Stimulated activated CD8-positive, alpha-beta memory T cell treated with anti-CD3 and anti-CD28 coated beads, Interleukin-15, amount 100 ng/mL, for 24 hours (primary cell): ENCODE measurements around the gene IQGAP2.

ENCODE experiments used
- DNase-seq: peaks from one replicate; pipeline ENCODE4 v3.0.0-alpha.2; 2020; ENCODE audit warnings: low read depth

Gene IQGAP2

DNA sequence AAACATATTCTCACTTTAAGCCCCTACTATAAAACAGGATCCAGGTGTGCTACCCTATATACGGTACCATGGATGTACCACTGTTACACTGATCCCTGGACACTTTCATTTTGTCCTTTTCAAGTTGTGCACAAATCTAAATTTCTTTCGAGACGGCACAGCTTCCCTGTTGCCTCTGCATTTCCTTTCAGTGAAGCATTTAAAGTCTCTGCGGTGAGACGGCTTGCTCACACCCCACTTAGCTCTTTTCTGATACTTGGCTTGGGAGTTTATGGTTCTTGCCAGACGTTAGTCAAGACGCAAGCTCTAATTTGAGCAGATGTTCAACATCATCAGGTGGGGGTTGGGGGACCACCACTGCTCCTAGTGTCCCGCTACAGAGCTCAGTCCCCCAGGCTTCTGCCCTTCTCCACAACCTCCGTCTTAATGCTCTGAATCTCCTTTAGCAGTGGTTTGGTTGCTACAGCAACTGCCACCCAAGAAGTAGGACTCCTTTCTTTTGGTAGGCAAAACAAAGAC lies 204.3 kb downstream of the IQGAP2 start:
- DNase-seq = no peak

DNA sequence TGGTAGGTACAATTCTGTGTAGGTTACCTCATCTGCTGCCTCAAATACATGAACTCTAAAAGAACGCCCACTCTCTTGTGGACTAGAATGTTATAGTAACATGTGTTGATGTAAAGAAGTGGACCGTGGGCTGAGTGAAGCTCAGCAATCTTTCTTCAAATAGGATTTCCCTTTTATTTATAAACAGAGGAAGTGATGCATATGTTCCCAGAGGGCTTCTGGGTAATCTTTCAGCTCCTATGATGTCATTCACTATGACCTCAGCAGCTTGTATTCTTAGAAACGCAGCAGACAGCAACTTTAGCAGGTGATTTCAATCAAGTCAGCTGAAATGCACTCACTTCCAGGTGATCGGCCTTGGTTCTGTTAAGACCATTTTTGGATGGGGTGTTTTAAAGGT lies 205.7 kb downstream of the IQGAP2 start:
- no peak for DNase-seq

DNA sequence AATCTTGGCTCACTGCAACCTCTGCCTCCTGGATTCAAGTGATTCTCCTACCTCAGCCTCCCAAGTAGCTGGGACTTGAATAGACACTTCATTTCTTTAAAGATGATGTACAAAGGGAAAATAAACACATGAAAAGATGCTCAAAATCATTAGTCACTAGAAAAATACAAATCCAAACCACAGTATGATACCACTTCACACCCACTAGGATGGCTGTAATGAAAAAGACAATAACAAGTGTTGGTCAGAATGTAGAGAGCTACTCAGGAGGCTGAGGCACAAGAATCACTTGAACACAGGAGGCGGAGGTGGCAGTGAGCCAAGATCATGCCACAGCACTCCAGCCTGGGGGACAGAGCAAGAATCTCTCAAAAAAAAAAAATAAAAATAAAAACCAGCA lies 207.1 kb downstream of the IQGAP2 start:
- no peak for DNase-seq

DNA sequence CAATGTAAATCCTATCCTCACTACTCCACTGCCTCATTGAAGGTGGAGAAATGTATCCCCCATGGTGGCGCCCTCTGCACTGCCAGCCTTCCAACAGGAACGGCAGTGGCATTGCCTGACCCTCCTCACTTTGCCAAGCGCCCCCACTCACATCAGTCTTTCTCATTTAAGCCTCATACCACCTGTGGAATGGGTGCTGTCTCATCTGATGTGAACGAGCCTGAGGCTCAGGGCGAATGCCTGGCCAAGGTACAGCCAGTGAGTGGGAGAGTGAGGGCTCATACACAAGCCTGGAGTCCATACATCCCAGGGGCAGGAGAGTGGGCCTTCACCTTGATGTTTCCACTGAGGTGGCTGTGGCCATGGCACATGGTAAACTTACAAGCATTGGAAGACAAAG lies 209.9 kb downstream of the IQGAP2 start:
- DNase-seq = no peak

DNA sequence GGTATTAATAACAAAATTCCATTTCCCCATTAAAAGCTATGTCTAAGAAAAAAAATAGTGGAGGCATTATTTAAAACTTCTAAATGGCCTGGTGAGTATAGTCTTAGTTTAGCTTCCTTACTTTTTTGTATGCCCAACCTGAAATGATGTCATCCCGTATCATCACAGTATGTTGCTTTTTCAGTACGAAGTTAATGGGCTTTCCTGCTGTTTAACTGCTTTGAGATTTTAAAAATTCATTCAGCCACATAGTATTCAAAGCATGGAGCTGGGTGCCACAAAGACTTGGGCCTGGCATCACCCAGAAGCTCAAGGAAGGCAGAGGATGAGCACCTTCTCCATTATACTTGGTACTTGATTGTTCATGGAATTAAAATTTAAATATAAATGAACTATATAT lies 212.7 kb downstream of the IQGAP2 start:
- no peak for DNase-seq

DNA sequence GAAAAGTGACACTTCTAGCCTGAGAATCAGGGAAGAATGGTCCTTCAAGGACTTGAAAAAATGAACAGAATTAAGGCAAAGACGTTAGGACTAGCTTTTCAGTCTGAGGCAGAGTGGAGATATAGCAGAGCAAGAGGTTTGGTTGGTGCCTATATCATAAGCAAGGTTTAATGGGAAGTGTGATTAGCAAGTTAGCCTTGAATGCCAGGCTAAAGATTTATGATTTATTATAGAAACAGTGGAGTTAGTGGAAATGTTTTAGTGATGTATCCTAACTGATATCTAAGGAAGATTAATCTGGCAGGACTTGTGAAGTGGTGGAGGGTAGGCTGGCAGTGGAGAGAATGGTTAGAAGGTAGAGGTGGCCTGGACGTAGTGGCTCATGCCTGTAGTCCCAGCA lies 213.1 kb downstream of the IQGAP2 start:
- DNase-seq = no peak

DNA sequence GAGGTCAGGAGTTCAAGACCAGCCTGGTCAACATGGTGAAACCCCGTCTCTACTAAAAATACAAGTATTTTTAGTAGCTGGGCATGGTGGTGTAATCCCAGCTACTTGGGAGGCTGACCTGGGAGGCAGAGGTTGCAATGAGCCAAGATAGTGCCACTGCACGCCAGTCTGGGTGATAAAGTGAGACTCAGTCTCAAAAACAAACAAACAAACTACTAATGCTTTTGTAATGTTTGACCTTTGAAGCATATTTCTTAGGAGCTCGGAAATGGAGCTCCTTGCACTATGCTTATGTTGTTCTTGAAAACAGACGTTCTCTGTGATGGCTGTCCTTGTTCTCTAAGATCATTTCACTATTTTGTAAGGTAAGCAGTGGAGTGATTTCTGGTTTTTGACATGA lies 214.1 kb downstream of the IQGAP2 start:
- DNase-seq = no peak

DNA sequence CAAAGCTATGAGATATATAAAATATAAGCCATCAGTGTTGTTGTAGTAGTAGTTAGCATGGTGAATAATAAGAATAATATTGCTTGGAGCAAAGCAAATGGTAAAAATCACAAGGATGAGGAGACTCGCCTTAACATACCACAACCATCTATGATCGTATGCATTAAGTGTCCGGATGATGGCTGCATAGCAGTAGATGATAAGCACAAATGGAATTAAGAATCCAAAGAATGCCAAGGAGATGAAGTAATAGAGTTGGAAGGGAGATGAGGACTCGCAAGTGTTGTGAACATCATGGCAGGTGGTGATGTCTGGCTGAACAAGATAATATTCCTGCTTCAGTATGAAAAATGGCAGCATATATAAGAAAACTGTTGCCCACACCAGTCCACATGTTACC lies 214.6 kb downstream of the IQGAP2 start:
- DNase-seq = no peak

DNA sequence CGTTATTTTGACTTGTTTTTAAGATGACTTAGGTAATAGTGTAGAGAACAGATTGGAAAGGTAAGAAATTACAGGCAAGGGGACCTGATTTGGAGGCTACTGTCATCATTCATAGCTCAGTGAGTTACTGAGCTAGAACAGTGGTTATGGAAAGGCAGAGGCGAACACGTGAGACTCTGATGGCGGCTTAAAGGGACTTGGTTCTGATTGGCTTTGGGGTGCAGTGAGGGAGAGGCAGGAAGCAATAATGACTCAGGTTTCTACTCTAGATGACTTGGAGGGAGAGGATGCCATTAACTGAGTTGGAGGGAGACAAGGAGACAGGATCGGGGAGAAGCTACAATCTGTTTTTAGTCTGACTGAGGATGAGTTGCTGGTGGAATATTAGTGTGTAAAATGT lies 217.1 kb downstream of the IQGAP2 start:
- no peak for DNase-seq

DNA sequence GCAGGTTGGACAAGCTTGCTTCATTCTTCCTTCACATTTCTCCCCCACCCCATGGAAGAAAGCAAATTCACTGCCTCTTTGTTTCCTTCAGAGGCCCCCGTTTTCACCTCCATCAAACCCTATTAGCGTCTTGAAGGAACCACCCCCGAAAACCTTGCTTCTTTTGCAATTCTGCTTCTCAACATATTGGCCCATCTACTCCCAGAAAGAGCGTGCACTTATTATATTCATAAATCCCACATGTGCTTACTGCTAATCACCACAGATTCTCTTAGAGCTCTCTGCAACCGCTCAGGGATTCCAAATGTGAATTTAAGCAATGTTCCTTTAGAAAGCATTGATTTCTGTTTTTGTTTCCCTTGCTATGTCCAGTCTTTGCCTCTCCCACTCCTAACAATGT lies 219.0 kb downstream of the IQGAP2 start:
- DNase-seq = no peak

DNA sequence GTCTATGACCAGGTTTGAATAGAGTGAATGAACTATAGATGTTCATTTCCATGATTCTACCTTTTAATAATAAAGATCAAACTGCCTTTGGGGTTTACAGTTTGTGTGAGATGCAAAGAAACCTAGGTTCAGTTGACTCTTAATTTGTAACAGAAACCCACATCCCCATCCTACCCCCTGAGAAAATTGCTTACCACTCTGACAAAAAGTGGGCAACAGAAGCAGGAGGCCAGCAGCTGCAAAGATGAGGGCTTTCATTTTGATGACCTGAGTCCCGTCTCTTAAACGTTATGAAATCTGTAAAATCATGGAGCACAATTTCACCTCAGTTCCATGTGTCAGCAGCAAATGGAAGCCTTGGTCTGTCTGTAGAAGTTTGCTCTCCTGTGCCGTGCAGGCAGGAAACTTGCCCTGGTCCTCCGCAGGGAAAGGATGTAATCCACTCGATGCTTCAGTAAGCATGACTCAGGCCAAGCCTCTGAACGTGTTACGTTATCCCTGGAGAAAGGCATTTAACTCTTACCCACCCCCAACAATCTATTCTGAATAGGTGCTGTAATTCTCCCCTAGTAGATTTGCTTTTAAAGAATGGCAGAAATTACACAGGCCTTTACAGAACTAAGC lies 220.0 kb downstream of the IQGAP2 start, which contains the start of gene F2RL2:
Gene F2RL2 (minus strand): TSS at position 431 of the 624 bp plus-strand sequence. CDS start 173 bp downstream, at position 258.
- no peak for DNase-seq

DNA sequence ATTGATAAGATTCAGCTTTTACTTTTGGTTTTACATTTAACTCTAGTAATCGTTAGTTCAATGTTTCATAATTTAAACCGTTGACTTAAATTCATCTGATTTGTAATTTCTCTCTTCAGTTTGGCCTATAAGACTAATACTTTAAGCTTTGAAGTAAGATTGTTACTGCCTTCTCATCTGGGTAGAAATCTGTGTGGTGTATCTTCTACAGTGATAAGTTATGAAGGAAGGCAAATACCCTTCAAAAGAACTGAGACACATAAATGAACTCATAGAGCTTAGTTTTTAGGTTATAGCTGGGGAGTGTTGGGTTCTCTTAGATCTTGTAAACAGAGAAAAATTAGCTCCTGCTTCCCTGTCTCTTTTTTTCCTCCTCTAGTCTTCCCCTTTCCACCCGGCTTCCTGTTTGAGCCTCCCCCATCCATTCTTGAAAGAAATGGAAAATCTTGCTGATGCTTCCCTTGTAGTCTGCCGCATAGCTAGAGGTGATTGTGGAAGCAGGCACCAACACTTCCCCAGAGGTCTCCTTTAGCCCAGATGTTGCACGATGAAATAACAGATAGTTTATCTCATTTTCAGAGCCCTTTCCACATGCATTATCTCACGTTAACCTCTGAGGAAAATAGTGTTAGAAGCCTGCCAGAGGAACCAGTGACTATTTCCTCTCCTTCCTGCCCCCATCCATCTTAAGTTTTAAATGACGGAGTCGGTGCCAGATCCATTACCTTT lies 222.2 kb downstream of the IQGAP2 start:
- DNase-seq = no peak

DNA sequence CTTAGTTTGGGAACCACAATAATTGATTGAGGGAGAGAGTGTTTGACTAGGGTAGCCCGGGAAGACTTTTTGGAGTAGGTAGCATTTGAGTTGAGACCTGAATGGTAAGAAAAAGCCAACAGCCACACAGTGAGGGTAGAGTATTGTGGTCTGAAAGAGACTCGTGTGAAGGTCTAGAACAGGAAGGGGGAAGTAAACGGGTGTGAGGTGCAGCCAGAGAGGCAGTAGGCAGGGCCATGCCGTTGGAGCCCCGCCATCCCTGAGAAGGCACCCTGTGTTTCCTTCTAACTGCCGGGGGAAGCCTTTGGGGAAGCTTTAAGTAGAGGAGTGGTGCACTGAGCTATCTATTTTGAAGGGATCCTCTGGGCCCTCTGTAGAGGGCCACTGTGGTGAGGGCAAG lies 223.7 kb downstream of the IQGAP2 start:
- no peak for DNase-seq

DNA sequence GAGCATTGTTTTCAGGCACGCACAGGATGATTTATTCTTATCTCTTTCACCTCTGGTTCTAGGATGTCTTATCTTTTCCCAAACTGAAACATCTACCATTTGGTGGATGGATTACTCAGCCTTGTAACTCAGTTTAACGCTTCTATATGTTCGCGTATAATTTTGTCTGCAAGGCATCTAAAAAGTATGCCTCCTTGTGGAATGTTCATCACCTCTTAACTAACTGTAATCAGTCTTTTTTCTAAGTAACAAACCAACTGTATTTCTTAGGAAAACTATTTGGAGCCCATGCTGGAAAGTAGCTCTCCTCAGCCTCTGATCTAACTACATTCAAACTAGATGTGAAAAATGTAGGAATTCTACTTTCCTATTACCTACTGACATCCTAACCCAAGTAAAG lies 231.6 kb downstream of the IQGAP2 start:
- no peak for DNase-seq

DNA sequence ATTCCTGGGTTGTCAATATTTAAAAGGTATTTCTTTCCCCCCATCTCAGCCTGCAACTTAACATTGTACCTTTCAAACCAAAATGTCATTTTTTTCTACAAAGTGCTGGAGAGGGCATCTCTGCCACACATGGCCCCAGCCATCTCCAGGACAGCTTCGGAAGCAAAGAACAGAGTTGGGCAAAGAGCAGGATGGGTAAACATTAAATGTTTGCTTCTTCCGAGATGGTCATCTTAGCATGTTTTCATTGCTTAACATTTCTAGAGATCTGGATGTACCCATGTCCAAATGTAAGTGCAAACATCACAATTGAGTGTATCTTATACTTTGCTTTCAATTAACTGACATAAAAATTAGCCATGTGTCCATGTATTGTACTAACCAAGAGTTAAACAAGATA lies 234.4 kb downstream of the IQGAP2 start:
- no peak for DNase-seq

DNA sequence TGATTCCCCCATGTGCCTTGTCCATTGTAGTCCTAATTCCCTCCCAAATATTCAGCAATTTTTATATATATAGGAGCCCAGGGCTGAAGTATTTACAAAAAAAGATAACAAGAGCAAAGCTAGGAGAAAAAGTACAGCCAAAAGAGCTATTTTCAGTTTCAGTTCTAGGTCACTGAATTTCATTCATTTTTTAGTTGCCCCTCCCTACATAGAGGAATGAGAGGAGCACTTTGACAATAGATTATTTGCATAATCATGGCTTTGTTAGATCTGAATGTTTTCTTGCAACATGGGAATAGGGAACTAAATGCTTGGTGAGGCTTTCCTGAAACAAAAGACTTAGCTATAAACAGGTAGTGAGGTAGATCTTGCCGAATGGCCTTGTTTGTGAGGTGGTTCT lies 235.4 kb downstream of the IQGAP2 start:
- DNase-seq = no peak

DNA sequence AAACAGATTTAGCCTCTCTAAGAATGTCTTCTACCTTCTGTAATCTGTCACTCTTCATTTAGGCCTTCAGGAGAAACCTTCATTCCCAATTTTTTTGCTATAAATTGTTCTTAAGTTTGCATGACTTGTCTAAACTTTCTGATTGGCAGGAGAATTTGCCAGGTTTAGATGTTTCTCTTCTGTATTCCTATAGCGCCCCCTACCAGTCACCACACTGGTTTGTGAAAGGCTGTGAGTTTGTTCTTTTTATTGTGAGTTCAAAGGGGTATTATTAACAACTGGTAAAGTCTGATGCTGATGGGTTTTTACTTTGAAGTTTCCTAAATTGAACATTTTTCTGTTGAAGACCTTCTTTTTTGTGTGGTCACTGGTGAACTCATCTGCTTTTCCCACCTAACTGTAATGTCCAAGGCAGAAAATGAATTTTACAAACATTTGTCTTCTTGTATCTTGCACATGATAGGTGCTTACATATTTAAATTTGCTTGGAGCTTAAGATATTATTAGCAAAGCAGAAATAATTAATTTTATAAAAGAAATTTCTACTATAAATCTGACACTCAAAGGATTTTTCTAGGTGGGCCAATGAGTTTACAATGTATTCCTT lies 238.5 kb downstream of the IQGAP2 start:
- DNase-seq = peak; percentile 19

DNA sequence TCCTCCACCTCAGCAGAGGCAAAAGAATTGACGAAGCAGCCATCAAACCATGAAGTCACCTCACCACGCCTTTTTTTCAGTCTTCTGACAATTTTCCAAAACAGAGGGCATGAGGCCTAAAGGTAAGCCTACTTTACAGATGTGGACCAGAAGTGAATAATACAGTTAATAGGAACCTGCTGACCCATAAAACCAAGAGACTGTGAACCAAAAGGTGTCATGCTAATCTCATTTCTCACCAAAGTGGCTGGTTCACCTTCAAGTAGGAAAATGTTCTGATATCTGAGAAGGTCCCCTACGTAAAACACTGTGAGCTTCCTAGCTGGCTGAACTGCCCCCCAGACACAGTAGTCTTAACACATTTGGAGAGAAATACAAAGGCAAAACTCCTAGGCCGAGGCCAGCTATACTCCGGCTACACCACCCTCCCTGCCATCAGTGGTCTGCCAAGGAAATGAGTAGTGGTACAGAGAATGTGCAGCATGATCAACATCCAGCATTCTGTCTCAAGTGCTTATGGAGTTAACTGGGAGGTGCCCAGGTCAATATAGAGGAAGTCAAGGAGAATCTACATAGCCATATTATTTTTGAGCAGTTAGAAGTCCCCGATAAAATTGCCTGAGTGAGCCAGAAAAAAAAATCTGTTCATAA lies 239.4 kb downstream of the IQGAP2 start:
- no peak for DNase-seq

DNA sequence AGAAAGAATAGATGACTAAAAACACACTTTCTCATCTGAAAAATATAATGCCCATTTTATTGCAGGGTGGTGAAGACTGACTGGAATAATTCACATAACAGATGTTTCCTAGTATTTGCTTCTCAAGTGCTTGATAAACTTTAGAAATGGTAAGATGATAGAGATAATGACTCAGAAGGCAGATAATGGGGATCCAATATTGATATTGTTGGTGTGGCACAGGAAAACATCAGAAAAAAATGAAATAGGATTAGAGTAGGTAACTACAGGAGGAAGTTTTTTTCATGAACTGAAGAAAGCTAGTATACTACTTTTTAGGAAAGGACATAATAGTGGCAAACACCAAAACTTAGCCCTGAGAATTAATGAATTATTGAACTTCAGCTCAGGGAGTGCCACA lies 240.3 kb downstream of the IQGAP2 start:
- no peak for DNase-seq

DNA sequence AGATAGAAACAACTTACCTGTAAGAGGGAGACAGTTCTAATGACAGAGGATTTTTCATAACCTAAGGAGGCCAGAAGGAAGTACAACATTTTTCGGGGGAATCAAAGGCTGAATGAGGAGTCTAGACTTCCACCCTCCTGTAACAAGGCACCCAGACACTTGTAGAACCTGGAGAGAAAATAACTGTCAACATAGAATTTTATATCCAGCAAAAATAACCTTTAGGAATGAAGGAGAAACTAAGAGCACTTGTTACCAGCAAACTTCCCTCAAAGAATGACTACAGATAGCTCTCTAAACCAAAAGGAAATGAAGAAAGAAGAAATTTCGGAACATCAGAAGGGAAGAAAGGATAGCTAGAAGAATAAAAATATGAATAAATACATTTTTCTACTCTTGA lies 246.1 kb downstream of the IQGAP2 start:
- DNase-seq = no peak

DNA sequence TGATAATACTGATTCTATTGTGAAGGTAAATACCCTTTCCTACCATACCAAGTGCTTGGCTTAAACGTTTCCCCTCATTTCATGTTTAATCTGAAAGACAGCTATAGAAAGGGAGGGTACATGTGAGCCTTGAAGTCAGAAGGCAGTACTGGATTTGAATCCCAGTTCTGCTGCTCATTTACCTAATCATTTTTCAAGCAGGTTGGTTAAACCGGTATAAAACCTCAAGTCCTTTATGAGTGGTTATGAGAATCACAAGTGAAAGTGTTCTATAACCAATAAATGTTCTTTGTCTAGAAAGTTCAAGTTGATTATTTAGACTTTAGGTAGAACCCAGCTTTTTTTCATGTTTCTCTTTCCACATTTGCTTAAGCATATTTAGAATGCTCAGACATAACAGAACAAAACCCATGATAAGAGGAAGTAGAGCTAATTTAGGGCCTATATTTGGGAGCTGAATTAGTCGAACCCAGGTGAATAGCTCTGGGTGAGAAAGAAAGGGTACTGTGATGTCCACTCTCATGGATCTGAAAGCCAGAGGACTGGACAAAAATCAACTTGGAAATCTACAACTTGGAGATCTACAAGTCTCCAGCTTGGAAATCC lies 249.8 kb downstream of the IQGAP2 start:
- DNase-seq = no peak

DNA sequence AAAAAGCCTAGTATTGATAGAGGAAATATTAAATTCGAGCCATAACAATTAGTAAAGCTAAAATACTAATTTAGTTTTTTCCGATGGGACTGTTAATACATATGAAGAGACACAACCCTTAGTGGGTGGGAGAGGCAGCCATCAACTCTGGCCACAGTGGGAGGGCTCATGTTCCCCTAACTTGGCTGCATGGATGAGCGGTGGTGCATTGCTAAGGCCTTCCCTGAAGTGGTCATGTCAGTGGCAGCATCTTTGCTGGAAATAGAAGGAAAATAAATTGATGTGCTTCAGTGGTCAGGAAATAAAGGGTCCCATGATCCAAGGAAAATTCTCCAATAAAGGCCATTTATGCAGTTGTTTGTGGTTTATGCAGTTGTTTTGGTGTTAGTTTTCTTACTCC lies 254.0 kb downstream of the IQGAP2 start:
- no peak for DNase-seq
